Frontal cortex (tissue), 4 donors: ENCODE results near the gene DUSP11. TPM values are rescaled to one million over a fixed set of nuclear protein-coding genes. Genes with fewer than 3 reads are reported as not detected.
"Not testable (repeated sequence)": the region's sequence is repeated elsewhere in the genome, so short reads cannot be mapped to it uniquely, and the experiment has no call there.

Experiments used
- DNase-seq, 2 donors: peaks; one replicate each; pipeline ENCODE4 v3.0.0; 2012; ENCODE audit warnings: low spot score in 2 of 2
- FAIRE-seq: peaks from 2 replicates; lab custom pipeline; 2012; peaks lifted over from hg19 to GRCh38; lab: Jason Lieb, UNC
- total RNA-seq: library from RNA; depleted of rRNA; stranded (reverse); fragments of >200 nt; gene quantifications from one replicate; pipeline ENCODE4 v1.2.3, GENCODE V29; 2014
- donor health status: control.
- donor health status: control.
- donor health status: control.

Gene DUSP11
- total RNA-seq, 1 donor from 2014 or later: 26.9 TPM

DNA sequence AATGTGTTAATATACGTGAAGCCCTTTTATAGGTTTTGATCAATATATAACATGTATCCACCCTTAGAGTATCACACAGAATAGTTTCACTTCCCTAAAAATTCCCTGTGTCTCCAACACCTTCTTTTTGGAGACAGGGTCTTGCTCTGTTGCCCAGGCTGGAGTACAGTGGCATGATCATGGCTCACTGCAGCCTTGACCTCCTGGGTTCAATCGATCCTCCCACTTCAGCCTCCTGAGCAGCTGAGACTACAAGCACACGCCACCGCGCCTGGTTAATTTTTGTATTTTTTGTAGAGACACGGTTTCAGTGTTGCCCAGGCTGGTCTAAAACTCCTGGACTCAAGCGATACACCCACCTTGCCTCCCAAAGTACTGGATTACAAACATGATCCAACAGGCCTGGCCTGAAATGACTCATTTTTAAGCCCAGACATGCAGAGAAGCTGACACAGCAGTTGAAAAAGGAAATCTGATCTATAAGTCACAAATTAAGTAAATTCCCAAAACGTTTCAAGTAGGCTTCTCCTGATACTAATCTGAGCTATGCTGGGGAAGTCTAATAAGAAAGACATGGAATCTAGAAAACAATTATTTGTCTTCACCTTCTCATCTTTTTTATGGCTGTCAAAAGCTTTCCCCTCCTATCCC, 2.9 kb downstream of the DUSP11 start:
- FAIRE-seq (no peak), DNase-seq (no peak)

DNA sequence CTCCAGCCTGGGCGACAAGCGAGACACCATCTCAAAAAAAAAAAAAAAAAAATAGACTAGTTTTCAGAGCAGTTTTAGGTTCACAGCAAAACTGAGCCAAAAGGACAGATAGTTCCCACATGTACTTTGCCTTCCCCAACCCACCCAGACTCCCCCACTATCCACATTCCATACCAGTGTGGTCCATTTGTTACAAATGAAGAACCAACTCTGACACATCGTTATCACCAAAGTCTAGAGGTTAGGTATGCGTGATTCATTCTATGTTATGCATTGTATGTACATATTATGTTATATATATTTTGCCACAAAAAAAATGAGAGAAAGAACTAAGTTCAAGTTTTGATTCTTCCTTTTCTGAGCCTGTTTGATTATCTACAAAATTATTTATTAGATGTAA, 3.5 kb downstream of the DUSP11 start:
- no peak for FAIRE-seq
- no peak for DNase-seq

GRCh38 chr2:73772819-73773218, 7.1 kb downstream of the DUSP11 start:
- no peak for DNase-seq
- FAIRE-seq: no peak

- DNase-seq (no peak), FAIRE-seq (no peak)
These were observed 9.2 kb downstream of the DUSP11 start for GRCh38 chr2:73770725-73771124.

GRCh38 chr2:73766994-73767393, 12.9 kb downstream of the DUSP11 start:
- no peak for FAIRE-seq
- no peak for DNase-seq

- FAIRE-seq (no peak), DNase-seq (no peak)
These were observed 13.6 kb downstream of the DUSP11 start for GRCh38 chr2:73766349-73766748.

DNA sequence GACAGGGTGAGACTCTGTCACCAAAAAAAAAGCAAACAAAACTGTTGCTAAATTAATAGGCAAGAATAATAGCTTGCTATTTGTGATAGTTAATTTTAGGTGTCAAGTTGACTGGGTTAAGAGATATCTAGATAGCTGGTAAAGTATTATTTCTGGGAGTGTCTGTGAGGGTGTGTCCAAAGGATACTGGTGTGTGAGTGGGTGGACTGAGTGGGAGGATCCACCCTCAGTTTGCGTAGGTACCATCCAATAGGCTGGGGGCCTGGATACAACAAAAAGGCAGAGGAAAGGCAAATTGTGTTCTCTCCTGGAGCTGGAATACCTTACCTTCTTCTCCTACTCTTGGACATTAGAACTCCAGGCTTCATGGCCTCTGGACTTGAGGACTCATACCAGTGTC, 15.0 kb downstream of the DUSP11 start:
- FAIRE-seq (no peak), DNase-seq (no peak)

DNA sequence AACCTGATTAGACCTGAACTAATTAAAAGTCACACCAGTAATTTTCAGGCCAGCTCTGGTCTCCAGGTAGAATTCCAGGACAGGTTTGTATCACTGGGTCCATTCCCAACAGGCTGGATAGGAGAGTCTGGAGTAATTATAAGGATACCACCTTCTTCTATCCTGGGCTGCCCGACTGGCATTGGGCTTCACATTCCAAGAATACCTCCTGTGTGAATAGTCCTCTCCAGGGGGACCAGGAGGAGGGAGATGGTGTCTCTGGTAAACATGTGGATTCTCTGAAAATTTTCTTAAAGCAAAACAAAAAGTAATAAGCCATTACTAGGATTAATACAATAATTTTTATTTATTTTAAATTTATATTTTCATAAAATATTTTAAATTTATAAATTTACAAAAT, 17.3 kb downstream of the DUSP11 start:
- no peak for FAIRE-seq

DNA sequence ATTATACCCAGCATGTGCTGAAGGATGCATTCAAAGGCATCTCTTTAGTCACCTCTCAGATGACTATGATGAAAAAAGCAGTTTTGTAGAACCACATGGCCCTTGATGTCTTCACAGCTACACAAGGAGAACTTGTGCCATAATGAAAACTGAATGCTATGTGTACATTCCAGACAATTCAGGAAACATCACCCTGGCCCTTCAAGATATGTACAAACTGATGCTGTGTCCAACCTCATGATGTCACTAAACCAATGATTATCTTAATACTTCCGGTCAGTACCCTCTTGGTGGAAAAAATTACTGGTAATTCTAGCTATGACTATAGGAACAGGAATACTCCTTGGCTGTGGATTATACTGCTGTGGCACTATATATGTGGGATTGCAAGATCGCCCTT, 20.0 kb downstream of the DUSP11 start:
- DNase-seq (no peak), FAIRE-seq (no peak)

More for the DNA sequence above, 17.3 kb downstream of the DUSP11 start:
- no peak for DNase-seq

DNA sequence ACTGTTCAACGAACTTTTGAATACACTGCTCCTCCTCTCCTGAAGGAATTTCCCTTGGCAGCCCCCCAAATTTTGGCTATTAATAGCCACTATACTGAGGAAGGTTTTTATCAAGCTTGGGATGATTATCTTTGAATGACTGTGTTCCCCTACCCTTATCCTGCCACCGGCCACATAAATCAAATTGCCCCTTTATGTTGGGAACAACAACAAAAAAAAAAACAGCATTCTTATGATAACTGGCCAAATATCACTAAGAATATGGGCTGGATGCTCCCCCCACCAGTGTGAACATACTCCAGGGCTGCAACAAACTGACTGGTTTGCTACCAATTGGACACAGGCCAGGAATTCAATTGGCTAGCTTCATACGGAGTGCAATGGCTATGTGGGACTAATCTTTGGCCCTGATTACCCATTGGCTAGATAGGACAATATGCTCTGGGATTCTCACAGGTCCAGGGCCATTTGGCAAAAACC, 20.6 kb downstream of the DUSP11 start:
- FAIRE-seq: no peak
- DNase-seq: no peak

DNA sequence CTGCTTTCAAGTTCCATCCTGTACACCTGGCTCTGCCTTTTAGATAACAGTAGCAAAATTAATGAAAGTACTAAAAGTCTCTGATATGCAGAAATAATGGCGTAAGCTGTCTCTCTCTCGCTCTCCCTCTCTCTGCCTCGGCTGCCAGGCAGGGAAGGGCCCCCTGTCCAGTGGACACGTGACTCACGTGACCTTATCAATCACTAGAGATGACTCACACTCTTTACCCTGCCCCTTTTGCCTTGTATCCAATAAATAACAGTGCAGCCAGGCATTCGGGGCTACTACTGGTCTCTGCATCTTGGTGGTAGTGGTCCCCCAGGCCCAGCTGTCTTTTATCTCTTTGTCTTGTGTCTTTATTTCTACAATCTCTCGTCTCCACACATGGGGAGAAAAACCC, 25.6 kb downstream of the DUSP11 start:
- DNase-seq, FAIRE-seq: not testable (repeated sequence)

DNA sequence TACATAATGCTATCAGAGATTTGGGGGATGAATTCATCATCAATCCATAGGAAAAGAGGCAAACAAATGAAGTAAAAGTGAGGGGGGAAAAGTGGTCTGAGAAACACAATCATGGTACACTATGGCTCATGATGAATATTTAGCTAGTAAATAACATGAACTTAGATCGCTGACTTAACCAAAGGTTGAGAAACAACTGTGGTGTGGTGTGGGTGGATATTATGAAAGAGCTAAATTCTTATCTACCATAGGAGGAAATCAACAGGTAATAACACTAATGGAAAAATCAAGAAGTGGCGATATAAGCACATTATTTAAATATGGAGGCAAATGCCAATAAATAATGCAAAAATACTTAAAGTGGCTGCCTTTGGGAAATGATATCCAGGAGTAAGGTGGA, 30.6 kb downstream of the DUSP11 start:
- FAIRE-seq (no peak), DNase-seq (no peak)

- FAIRE-seq (no peak), DNase-seq (no peak)
These were observed 33.1 kb downstream of the DUSP11 start for GRCh38 chr2:73746877-73747208.

GRCh38 chr2:73746015-73746876, 33.7 kb downstream of the DUSP11 start:
- FAIRE-seq (no peak), DNase-seq (no peak)

GRCh38 chr2:73740767-73741166, 39.1 kb downstream of the DUSP11 start:
- FAIRE-seq: no peak
- DNase-seq: no peak

GRCh38 chr2:73739101-73739500, 40.8 kb downstream of the DUSP11 start:
- DNase-seq (no peak), FAIRE-seq (no peak)

DNA sequence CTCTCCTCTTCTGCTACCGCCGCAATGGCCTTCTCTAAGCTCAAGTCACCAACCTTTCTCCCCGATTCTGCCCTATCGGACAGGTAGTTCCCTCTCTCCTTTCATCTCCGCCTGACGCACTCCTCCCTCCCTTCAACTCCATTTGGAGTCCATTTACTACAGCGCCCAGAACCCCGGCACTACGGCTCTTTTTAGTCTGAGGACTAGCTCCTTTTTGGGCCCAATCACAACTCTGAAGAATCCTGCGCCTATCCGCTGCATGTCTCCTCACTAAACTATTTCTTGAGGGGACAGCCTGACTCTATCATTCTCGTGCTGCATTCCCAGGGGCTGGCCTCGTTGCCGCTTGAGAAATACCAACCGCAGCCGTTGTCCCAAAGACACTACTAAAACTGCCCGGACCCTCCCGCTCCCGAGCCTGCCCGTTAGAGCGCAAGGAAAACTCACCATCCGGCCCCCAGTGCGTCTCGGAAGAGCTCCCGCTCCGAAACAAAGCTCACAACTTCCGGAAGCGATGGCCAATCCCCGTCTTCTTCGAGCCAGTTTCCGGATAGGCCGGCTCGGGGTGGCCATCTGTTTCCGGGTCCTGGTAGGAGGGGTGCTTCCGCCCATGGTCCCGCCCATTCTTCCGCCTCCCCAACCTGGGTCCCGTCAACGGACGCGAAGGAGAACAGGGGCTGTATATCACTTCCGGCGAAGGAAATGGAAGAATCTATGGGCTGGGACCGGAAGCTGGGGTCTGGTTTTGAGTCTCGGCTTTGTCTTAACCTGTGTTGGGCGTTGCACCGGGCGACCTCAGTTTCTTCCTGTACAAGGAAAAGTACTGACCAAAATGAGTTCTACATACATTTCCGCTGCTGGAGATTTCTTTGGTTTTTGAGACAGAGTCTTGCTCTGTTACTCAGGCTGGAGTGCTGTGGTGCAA, 42.8 kb downstream of the DUSP11 start, which contains the start of gene TPRKB:
Gene TPRKB, minus strand, starts transcription at position 491 of the 925 bp plus-strand sequence. CDS start 2,776 bp downstream, outside the sequence.
- no peak for FAIRE-seq
- DNase-seq: peak; percentile 75 to 92

DNA sequence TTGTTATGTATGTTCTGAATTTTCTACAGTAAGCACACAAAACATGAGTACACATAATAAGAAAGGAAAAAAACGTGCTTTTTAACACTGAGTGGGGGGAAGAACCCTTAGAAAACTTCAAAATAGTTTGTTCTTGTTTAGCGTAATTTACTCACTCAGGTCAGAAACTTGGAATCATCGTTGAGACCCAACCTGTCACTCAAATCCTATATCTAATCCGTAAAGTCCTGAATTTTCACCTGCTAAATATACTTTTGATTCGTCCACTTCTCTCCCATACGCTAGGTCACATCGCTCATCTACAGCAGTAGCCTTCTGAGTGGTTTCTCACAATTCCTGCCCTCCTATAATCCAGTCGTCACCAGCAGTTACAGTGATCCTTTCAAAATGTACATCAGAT, 43.5 kb downstream of the DUSP11 start:
- no peak for DNase-seq
- FAIRE-seq: no peak

DNA sequence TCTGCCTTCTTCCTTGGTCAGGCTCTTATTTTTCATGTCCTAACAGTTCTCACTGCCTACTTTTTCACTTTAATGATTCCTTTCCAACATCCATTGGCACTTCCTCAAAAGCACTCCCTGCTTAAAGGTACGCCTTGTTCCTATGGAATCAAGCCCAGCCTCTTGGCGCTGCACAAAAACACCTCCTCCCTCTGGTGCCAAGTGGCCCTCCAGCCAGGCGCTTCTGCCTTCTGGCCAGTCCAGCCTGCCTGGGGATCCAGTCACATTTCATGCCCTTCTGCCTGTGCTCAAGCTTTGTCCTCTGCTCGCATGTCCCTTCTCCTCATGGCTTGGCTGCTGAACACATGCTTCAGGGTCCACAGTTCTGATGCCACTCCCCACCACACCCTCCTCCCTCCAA, 49.1 kb downstream of the DUSP11 start:
- FAIRE-seq: no peak

DNA sequence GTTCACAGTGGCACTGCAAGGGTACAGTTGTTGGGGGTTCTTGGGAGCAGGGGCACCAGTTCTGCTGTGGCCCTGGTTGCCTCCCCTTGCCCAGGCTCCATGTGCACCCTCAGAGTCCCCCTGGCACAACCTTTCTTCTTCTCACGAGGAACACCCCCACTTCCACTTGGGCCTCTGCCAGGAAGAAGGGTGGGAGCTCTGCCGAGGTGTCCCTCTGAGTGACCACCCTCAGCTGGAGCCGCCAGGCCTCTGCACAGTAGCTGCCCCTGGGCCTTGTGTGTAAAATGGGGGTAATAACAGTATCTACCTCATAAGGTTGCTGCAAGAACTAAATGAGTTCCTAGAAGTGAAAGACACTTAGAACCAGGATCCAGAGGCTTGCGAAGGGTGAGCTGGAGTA, 51.2 kb downstream of the DUSP11 start:
- FAIRE-seq (no peak), DNase-seq (no peak)

More for the DNA sequence above, 49.1 kb downstream of the DUSP11 start:
- no peak for DNase-seq
